PC-3 (cell line): Measurements from ENCODE around the gene EI24. TPM values are rescaled to one million over a fixed set of nuclear protein-coding genes. Genes with fewer than 3 reads are reported as not detected.

Experiments used
- ATAC-seq: fragments of 200-7000 bp; cut with Tn5 transposase; 2 replicates; pipeline ENCODE4 v1.9.1; 2020; ENCODE audit warnings: mild to moderate bottlenecking, moderate library complexity
- BruUV-seq: library from RNA; stranded (reverse); fragments of 400-500 nt; replicated peaks from 2 replicates; lab custom pipeline; 2021; lab: Mats Ljungman, UMichigan
- CTCF ChIA-PET: fragments of 300-600 bp; sonication (Branson Sonifier 250); formaldehyde crosslinking; loops from one replicate; lab custom pipeline; 2022; ENCODE audit warnings: antibody characterized with exemption; lab: Charles Lee
- POLR2A ChIA-PET: fragments of 300-600 bp; sonication (Branson Sonifier 250); formaldehyde crosslinking; loops from one replicate; lab custom pipeline; 2022; ENCODE audit warnings: antibody characterized with exemption; ENCODE audit not compliant: unreplicated experiment; lab: Charles Lee
- DNase-seq: peaks from one replicate; pipeline ENCODE4 v3.0.0-alpha.2; 2015
- H2AFZ ChIP-seq: fragments of 300-600 bp; sonication (generic); 2 replicates; pipeline ENCODE4 v1.6.0; 2016; ENCODE audit warnings: antibody characterized with exemption, low read length
- H3F3A ChIP-seq: fragments of 300-600 bp; sonication (generic); one replicate; pipeline ENCODE4 v1.6.0; 2017; ENCODE audit warnings: antibody characterized with exemption, low read length, control low read depth, mild to moderate bottlenecking; ENCODE audit not compliant: unreplicated experiment
- H3K27ac ChIP-seq: fragments of 300-600 bp; sonication (generic); 2 replicates; pipeline ENCODE4 v1.5.1; 2016; ENCODE audit warnings: mild to moderate bottlenecking, low read length
- H3K27me3 ChIP-seq: fragments of 300-600 bp; sonication (generic); 2 replicates; pipeline ENCODE4 v1.6.1; 2016; ENCODE audit warnings: low read length, mixed read lengths
- H3K36me3 ChIP-seq: fragments of 300-600 bp; sonication (generic); 2 replicates; pipeline ENCODE4 v1.6.1; 2016; ENCODE audit warnings: low read depth, mixed run types, low read length, mixed read lengths
- H3K4me1 ChIP-seq: fragments of 300-600 bp; sonication (generic); 2 replicates; pipeline ENCODE4 v1.5.1; 2016; ENCODE audit warnings: low read length; ENCODE audit not compliant: insufficient read depth
- H3K4me2 ChIP-seq: fragments of 300-600 bp; sonication (generic); 2 replicates; pipeline ENCODE4 v1.6.0; 2016; ENCODE audit warnings: low read length
- H3K4me3 ChIP-seq: fragments of 300-600 bp; sonication (generic); 2 replicates; pipeline ENCODE4 v1.5.1; 2016; ENCODE audit warnings: mild to moderate bottlenecking, low read length, mixed read lengths
- H3K79me2 ChIP-seq: fragments of 300-600 bp; sonication (generic); 2 replicates; pipeline ENCODE4 v1.6.1; 2017; ENCODE audit warnings: low read length, mixed read lengths
- H3K9ac ChIP-seq: fragments of 300-600 bp; sonication (generic); 2 replicates; pipeline ENCODE4 v1.6.0; 2016; ENCODE audit warnings: mild to moderate bottlenecking, low read length
- H3K9me2 ChIP-seq: fragments of 300-600 bp; sonication (generic); replicated peaks from 2 replicates; pipeline ENCODE4 v1.6.1; 2016; ENCODE audit warnings: mixed run types, low read length, mixed read lengths
- H3K9me3 ChIP-seq: fragments of 300-600 bp; sonication (generic); 2 replicates; pipeline ENCODE4 v1.6.1; 2016; ENCODE audit warnings: low read length, mixed read lengths
- H4K20me1 ChIP-seq: fragments of 300-600 bp; sonication (generic); 2 replicates; pipeline ENCODE4 v1.6.1; 2016; ENCODE audit warnings: low read length, mixed read lengths
- EZH2 ChIP-seq: fragments of 300-600 bp; sonication (generic); IDR thresholded peaks from one replicate; pipeline ENCODE4 v1.6.1; 2017; ENCODE audit warnings: antibody characterized with exemption, mild to moderate bottlenecking, low read length; ENCODE audit not compliant: unreplicated experiment
- EZH2phosphoT487 ChIP-seq: fragments of 300-600 bp; sonication (generic); IDR thresholded peaks from 2 replicates; pipeline ENCODE4 v1.6.1; 2018; ENCODE audit warnings: mild to moderate bottlenecking, antibody characterized with exemption, low read length, borderline replicate concordance
- intact Hi-C: fragments of 100-400 bp; cut with micrococcal nuclease; formaldehyde crosslinking; loops from 2 replicates; pipeline ENCODE4 v1.9.0; 2023
- total RNA-seq: library from RNA; depleted of rRNA; stranded (reverse); fragments of >200 nt; gene quantifications from 2 replicates; pipeline ENCODE4 v1.2.3, GENCODE V29; 2014
- TF ChIP-seq, protein P1 (sequence below): fragments of 300-600 bp; sonication (generic); conservative IDR thresholded peaks from 2 replicates; pipeline ENCODE4 v1.5.1; 2017; ENCODE audit warnings: antibody characterized with exemption, low read depth, mild to moderate bottlenecking, low read length

Gene EI24
- total RNA-seq, 1 experiment from 2014 or later = 154 TPM

DNA sequence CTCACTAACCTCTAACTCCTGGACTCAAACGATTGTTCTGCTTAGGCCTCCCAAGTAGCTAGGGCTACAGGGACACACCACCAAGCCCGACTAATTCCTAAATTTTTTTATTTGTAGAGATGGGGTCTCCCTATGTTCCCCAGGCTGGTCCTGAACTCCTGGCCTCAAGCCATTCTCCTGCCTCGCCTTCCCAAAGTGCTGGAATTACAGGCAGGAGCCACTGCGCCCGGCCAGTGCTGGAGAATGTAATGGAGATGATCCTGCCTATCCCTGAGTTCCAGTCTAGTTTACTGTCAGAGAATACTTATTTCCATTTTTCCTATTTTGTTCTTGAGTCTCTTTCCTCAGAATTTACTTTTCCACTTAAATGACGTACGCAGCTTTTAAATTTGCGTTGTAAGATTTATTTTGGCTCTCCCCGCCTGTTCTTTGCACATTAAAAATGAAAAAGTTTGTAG, 55.5 kb downstream of the EI24 start, which contains the start of gene CHEK1:
TSS of gene CHEK1 (plus strand) at position 408 of the 458 bp plus-strand sequence. CDS start 1,606 bp downstream, outside the sequence.
- TF ChIP-seq EZH2 = no peak
- TF ChIP-seq, protein P1, sequence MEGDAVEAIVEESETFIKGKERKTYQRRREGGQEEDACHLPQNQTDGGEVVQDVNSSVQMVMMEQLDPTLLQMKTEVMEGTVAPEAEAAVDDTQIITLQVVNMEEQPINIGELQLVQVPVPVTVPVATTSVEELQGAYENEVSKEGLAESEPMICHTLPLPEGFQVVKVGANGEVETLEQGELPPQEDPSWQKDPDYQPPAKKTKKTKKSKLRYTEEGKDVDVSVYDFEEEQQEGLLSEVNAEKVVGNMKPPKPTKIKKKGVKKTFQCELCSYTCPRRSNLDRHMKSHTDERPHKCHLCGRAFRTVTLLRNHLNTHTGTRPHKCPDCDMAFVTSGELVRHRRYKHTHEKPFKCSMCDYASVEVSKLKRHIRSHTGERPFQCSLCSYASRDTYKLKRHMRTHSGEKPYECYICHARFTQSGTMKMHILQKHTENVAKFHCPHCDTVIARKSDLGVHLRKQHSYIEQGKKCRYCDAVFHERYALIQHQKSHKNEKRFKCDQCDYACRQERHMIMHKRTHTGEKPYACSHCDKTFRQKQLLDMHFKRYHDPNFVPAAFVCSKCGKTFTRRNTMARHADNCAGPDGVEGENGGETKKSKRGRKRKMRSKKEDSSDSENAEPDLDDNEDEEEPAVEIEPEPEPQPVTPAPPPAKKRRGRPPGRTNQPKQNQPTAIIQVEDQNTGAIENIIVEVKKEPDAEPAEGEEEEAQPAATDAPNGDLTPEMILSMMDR = no peak
- no peak for TF ChIP-seq EZH2phosphoT487
- Histone ChIP-seq H3K4me1 (peaks cover 34% of the 10 kb centered on the region), H3K27ac (peak within 1 kb of the TSS; percentile 89), H3K4me2 (peak within 1 kb of the TSS; percentile 92), H3K9me3 (no peaks in the 10 kb centered on the region), H4K20me1 (no peaks in the 10 kb centered on the region), H3K9ac (peak within 1 kb of the TSS; percentile 89), H3F3A (peaks cover 3% of the 10 kb centered on the region), H3K4me3 (peak within 1 kb of the TSS; percentile 80), H3K79me2 (peaks cover 26% of the 10 kb centered on the region), H2AFZ (peak within 1 kb of the TSS; percentile 81), H3K27me3 (no peaks in the 10 kb centered on the region), H3K9me2 (no peaks in the 10 kb centered on the region), H3K36me3 (peaks cover 31% of the 10 kb centered on the region)
- intact Hi-C loops = loop anchor here (1.0 to 5.0 kb wide), 2 partner anchors 32 to 263 kb away; partner anchors contain the start of genes HYLS1 and STT3A
- no TSS peak for BruUV-seq
- ATAC-seq (no peak), DNase-seq (no peak)
- ChIA-PET CTCF (no interaction called here), POLR2A (interaction anchor here (0.6 kb wide), 1 partner anchor 263 kb away, joined by 4 read pairs; the partner anchor contains the start of gene HYLS1)

DNA sequence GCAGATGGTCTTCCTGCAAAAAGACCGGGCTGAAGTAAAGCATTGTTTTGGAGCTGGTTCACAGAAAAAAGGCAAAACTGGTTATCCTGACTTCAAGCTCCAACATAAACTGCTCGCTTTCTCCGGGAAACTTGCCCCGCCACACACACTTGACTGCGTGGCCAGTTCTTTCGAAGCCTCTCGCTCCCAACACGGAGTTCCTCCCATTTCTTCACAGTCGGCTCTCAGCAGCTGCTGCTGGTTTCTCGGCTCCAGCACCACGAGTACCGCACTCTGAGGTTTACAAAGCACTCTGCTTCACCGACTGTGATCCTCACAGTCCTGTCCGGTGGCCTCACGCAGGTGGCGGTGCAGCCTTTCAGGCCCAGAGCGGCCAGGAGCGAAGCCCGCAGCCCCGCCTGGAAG, 56.0 kb downstream of the EI24 start:
- Histone ChIP-seq H2AFZ (peak overlapping the region; percentile 81), H3K27ac (peak overlapping the region; percentile 89), H3K9me3 (no peaks in the 10 kb centered on the region), H3K4me3 (peak overlapping the region; percentile 80), H3F3A (peaks cover 3% of the 10 kb centered on the region), H3K79me2 (peaks cover 26% of the 10 kb centered on the region), H3K4me2 (peak overlapping the region; percentile 92), H3K9ac (peak overlapping the region; percentile 89), H3K36me3 (peaks cover 31% of the 10 kb centered on the region), H3K27me3 (no peaks in the 10 kb centered on the region), H3K4me1 (peaks cover 34% of the 10 kb centered on the region), H4K20me1 (no peaks in the 10 kb centered on the region), H3K9me2 (no peaks in the 10 kb centered on the region)
- POLR2A ChIA-PET = interaction anchor here (0.6 kb wide), 1 partner anchor 262 kb away, joined by 4 read pairs; the partner anchor contains the start of gene HYLS1
- TF ChIP-seq, protein P1 = no peak
- TF ChIP-seq EZH2phosphoT487 (no peak), EZH2 (no peak)
- TSS peak; percentile 93 for BruUV-seq
- CTCF ChIA-PET = no interaction called here
- intact Hi-C loops = loop anchor here (1.0 to 5.0 kb wide), 2 partner anchors 33 to 262 kb away; partner anchors contain the start of genes HYLS1 and STT3A
- DNase-seq (no peak), ATAC-seq (peak; percentile 12; the same call in 1 of the 2 replicates)
